HCT116 (cell line): Measurements from ENCODE around the gene CRMP1. TPM values are rescaled to one million over a fixed set of nuclear protein-coding genes. Genes with fewer than 3 reads are reported as not detected.

ENCODE experiments used
- ATAC-seq: fragments of 200-7000 bp; cut with Tn5 transposase; 2 replicates; pipeline ENCODE4 v1.9.1; 2020; ENCODE audit warnings: mild to moderate bottlenecking, moderate library complexity
- BruUV-seq: library from RNA; stranded (reverse); fragments of 400-500 nt; replicated peaks from 2 replicates; lab custom pipeline; 2021; lab: Mats Ljungman, UMichigan
- CTCF ChIA-PET: fragments of 300-600 bp; sonication (Branson Sonifier 250); formaldehyde crosslinking; loops from one replicate; lab custom pipeline; 2021; ENCODE audit warnings: antibody characterized with exemption; lab: Charles Lee
- POLR2A ChIA-PET: fragments of 300-600, 350-600 bp; sonication (Branson Sonifier 250); formaldehyde crosslinking; loops from one replicate; lab custom pipeline; 2021; ENCODE audit warnings: antibody characterized with exemption; lab: Charles Lee
- RAD21 ChIA-PET, 2 experiments: fragments of 300-600 bp; sonication (Branson Sonifier 250); formaldehyde crosslinking; loops; one replicate each; lab custom pipeline; 2023; ENCODE audit warnings: low total read pairs in 2 of 2; ENCODE audit not compliant: uncharacterized antibody in 2 of 2, unreplicated experiment in 2 of 2, low non-redundant PET in 1 of 2; lab: Charles Lee
- DNase-seq: peaks from one replicate; pipeline ENCODE4 v3.0.0-alpha.2; 2010; ENCODE audit warnings: low read depth, low spot score
- H2AFZ ChIP-seq: fragments of 200-600 bp; shearing (Covaris generic), sonication (generic); 2 replicates; pipeline ENCODE4 v1.6.1; 2017; ENCODE audit warnings: low read depth, mixed run types, mixed read lengths, antibody characterized with exemption, low read length; ENCODE audit not compliant: poor library complexity, severe bottlenecking
- H3K27ac ChIP-seq: 2 replicates; pipeline ENCODE4 v1.5.1; 2012; ENCODE audit warnings: low read depth, low read length
- H3K27me3 ChIP-seq: fragments of 200-600 bp; sonication (generic); 2 replicates; pipeline ENCODE4 v1.6.1; 2016; ENCODE audit warnings: mixed run types, low read length, mixed read lengths; ENCODE audit not compliant: insufficient read depth
- H3K36me3 ChIP-seq, 2 experiments: fragments of 200-500 bp in 1 of 2; fragments of 200-600 bp in 1 of 2; sonication (Bioruptor generic) in 1 of 2; sonication (generic) in 1 of 2; 2 replicates each; pipeline versions ENCODE4 v1.5.1 to v1.6.1; 2014 to 2016; ENCODE audit warnings: low read length in 2 of 2, inconsistent platforms in 1 of 2, mixed read lengths in 1 of 2, mixed run types in 1 of 2; ENCODE audit not compliant: insufficient read depth in 2 of 2, control insufficient read depth in 1 of 2
- H3K4me1 ChIP-seq, 2 experiments: fragments of 200-600 bp in 1 of 2; sonication (generic) in 1 of 2; 2 replicates each; pipeline versions ENCODE4 v1.5.1 to v1.6.1; 2012 to 2017; ENCODE audit warnings: low read length in 2 of 2, inconsistent platforms in 1 of 2, mild to moderate bottlenecking in 1 of 2, mixed read lengths in 1 of 2, mixed run types in 1 of 2, moderate library complexity in 1 of 2; ENCODE audit not compliant: insufficient read depth in 2 of 2, control insufficient read depth in 1 of 2
- H3K4me2 ChIP-seq: fragments of 200-600 bp; sonication (generic); 2 replicates; pipeline ENCODE4 v1.6.1; 2017; ENCODE audit warnings: mixed run types, low read length, mixed read lengths
- H3K4me3 ChIP-seq, 2 experiments: fragments of 200-600 bp in 1 of 2; sonication (generic) in 1 of 2; replicated peaks in 1 of 2; 2 replicates each; pipeline ENCODE4 v1.5.1; 2011 to 2016; ENCODE audit warnings: low read length in 2 of 2, control low read depth in 1 of 2, low read depth in 1 of 2, mild to moderate bottlenecking in 1 of 2, mixed read lengths in 1 of 2, mixed run types in 1 of 2
- H3K79me2 ChIP-seq: fragments of 200-600 bp; sonication (generic); 2 replicates; pipeline ENCODE4 v1.6.1; 2017; ENCODE audit warnings: mild to moderate bottlenecking, mixed run types, low read length, moderate library complexity, mixed read lengths; ENCODE audit not compliant: insufficient read depth
- H3K9ac ChIP-seq: fragments of 200-600 bp; sonication (generic); 2 replicates; pipeline ENCODE4 v1.6.1; 2016; ENCODE audit warnings: low read length, mixed read lengths
- H3K9me2 ChIP-seq: fragments of 200-600 bp; sonication (generic), shearing (Covaris generic); 2 replicates; pipeline ENCODE4 v1.6.1; 2017; ENCODE audit warnings: mixed run types, mild to moderate bottlenecking, moderate library complexity; ENCODE audit not compliant: insufficient read depth
- H3K9me3 ChIP-seq, 2 experiments: fragments of 200-500 bp in 1 of 2; fragments of 200-600 bp in 1 of 2; sonication (Bioruptor generic) in 1 of 2; sonication (generic) in 1 of 2; 2 replicates each; pipeline ENCODE4 v1.6.1; 2014 to 2017; ENCODE audit warnings: low read length in 2 of 2, mixed read lengths in 2 of 2, inconsistent platforms in 1 of 2, low read depth in 1 of 2, mild to moderate bottlenecking in 1 of 2, mixed run types in 1 of 2, moderate library complexity in 1 of 2; ENCODE audit not compliant: control insufficient read depth in 1 of 2, insufficient read depth in 1 of 2
- H4K20me1 ChIP-seq: fragments of 200-600 bp; sonication (generic), shearing (Covaris generic); 2 replicates; pipeline ENCODE4 v1.6.1; 2017; ENCODE audit warnings: mixed run types, mild to moderate bottlenecking, moderate library complexity; ENCODE audit not compliant: insufficient read depth
- CTCF ChIP-seq, 3 experiments: fragments of 200-600 bp in 1 of 3; sonication (generic) in 1 of 3; IDR thresholded peaks in 2 of 3; conservative IDR thresholded peaks in 1 of 3; 2 replicates each; pipeline ENCODE4 v1.5.1; 2012 to 2017; ENCODE audit warnings: low read depth in 2 of 3, low read length in 2 of 3, antibody characterized with exemption in 1 of 3, borderline replicate concordance in 1 of 3, control low read depth in 1 of 3, mild to moderate bottlenecking in 1 of 3, mixed read lengths in 1 of 3, mixed run types in 1 of 3, moderate library complexity in 1 of 3; ENCODE audit not compliant: insufficient read depth in 1 of 3
- EZH2phosphoT487 ChIP-seq: fragments of 200-600 bp; IDR thresholded peaks from 2 replicates; pipeline ENCODE4 v1.6.1; 2018; ENCODE audit warnings: antibody characterized with exemption, borderline replicate concordance
- FOSL1 ChIP-seq: IDR thresholded peaks from 2 replicates; pipeline ENCODE4 v1.6.1; 2012; ENCODE audit warnings: low read depth
- POLR2A ChIP-seq: IDR thresholded peaks from 2 replicates; pipeline ENCODE4 v1.7.0; 2011; ENCODE audit warnings: borderline replicate concordance; ENCODE audit not compliant: insufficient read depth, insufficient read length; ENCODE audit errors: extremely low read depth
- REST ChIP-seq: IDR thresholded peaks from 2 replicates; pipeline ENCODE4 v1.6.1; 2012; ENCODE audit warnings: low read depth
- SRF ChIP-seq: IDR thresholded peaks from 2 replicates; pipeline ENCODE4 v1.6.1; 2012; ENCODE audit warnings: low read depth
- TCF7L2 ChIP-seq: IDR thresholded peaks from 2 replicates; pipeline ENCODE4 v1.7.0; 2011; ENCODE audit warnings: borderline replicate concordance, inconsistent platforms; ENCODE audit not compliant: insufficient read depth, insufficient read length; ENCODE audit errors: extremely low read depth
- ZBTB33 ChIP-seq: IDR thresholded peaks from 2 replicates; pipeline ENCODE4 v1.6.1; 2011; ENCODE audit warnings: mild to moderate bottlenecking, low read length, moderate library complexity; ENCODE audit not compliant: insufficient replicate concordance; ENCODE audit errors: extremely low read depth
- intact Hi-C: fragments of 100-400 bp; cut with micrococcal nuclease; formaldehyde crosslinking; loops from 2 replicates; pipeline ENCODE4 v1.10.0; 2022
- total RNA-seq: library from RNA; stranded (reverse); gene quantifications from one replicate; pipeline ENCODE4 v1.2.1, GENCODE V29; 2021; ENCODE audit not compliant: unreplicated experiment

CRMP1 gene
- total RNA-seq, 1 experiment from 2014 or later = not detected

- Histone ChIP-seq H2AFZ (no peak overlapping the region), H4K20me1 (no peaks in the 10 kb centered on the region), H3K4me2 (no peak overlapping the region), H3K9ac (no peak overlapping the region), H3K4me1 (no peaks in the 10 kb centered on the region), H3K27ac (no peak overlapping the region), H3K9me3 (no peaks in the 10 kb centered on the region), H3K27me3 (peaks cover 39% of the 10 kb centered on the region), H3K36me3 (no peaks in the 10 kb centered on the region), H3K79me2 (no peaks in the 10 kb centered on the region), H3K4me3 (no peak overlapping the region), H3K9me2 (no peaks in the 10 kb centered on the region)
- TF ChIP-seq REST (no peak), TCF7L2 (no peak), CTCF (IDR thresholded peaks at IDR 0.05 in 2 of 3, conservative IDR thresholded peaks at IDR 0.05 in 1 of 3; ENCODE audit: borderline replicate concordance in 1 of 3, insufficient read depth in 1 of 3, low read depth in 2 of 3, low read length in 2 of 3) (no peak), FOSL1 (no peak), SRF (no peak), ZBTB33 (no peak), POLR2A (no peak), EZH2phosphoT487 (no peak)
- ATAC-seq (no peak), DNase-seq (no peak)
- RAD21 ChIA-PET = no interaction called here
- no TSS peak for BruUV-seq
- POLR2A ChIA-PET = no interaction called here
- CTCF ChIA-PET = no interaction called here
- intact Hi-C loops = no loop called here
These were observed 64.9 kb downstream of the CRMP1 start for GRCh38 chr4:5828005-5828391.
